ENCODE data around the gene CEP126.
"Not testable (repeated sequence)": the region's sequence is repeated elsewhere in the genome, so short reads cannot be mapped to it uniquely, and the experiment has no call there.

CEP126 gene

DNA sequence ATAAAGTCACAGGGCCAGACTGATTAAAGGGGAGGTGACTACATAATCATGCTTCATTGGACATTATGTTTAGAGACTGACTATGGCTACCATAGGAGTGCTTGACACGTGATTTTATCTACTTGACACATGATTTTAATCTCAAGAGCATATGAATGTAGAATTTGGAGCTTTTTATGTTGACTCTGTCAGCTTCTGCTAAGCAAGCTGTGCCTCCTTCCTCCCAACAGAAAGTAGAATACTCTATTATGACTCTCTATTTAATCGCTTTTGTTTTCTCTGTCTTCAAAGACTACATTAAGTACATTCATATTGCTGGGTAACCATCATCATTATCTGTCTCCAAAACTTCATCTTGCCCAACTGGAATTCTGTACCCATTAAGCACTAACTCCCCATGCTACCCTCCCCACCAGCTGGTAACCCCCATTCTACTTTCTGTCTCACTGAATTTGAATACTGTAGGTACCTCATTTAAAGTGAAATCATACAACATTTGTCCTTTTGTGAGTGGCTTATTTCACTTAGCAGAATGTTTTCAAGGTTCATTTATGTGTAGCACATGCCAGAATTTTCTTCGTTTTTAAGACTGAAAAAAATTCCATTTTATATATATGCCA is 26.2 kb downstream of the CEP126 start:
- DNase-seq = no peak

DNA sequence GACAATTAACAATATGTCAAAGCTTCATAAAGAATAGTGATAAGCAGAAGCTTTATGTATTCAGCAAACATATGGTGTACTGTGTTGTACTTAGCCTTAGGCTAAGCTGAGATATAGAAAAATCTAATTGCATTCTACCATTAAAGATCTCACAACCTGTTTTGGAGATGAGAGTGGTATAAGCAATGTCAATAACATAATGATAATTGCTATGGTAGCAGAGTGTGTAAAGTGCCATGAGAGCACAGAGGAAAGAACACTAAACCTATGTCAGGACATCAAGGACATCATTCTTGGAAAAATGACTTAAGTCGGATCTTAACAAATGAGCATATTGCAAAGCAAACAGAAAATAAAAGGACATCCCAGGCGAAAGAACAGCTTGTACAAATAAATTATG is 30.1 kb downstream of the CEP126 start:
- no peak for DNase-seq

DNA sequence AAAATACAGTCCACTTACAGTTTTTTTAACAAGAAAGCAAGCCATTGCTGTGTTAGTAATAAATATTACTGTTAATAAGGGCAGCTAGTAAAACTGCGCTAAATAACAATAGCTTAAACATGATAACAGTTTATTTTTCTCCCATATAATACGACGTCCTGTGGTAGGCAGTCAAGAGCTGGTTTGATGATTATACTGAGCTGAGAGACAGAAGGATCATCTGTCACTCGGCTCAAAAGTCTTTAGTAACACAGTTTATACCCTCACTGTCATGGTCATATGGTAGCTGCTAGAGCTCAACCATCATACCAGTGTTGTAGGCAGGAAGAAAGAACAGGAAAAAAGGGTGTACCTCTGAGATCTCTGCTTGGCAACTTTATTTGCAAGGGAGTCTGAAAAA is 30.6 kb downstream of the CEP126 start:
- no peak for DNase-seq

DNA sequence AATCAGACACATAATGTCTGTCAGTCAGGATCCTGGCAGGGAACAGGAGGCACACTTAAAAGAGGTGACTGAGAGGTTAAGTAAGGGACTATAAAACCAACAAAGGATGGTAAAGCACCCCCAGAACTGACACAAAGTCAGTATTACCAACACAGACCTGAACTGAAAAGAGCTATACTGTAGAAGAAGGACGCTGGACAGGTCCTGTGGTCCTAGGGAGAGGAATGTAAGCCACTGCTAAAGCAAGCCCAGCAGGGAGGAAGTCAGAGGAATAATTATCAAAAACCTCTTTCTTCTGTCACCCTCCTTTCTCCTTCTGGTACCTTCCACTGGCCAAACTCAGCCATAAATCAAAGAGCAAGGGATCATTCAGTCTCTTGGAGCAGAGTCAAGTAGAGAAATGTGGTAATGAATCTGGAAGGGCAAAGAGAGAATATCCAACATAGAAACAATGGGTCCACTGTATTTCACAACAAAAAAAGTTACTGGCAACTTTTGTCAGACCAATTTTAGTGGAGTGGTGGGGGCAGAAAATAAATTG is 34.9 kb downstream of the CEP126 start:
- DNase-seq = no peak

DNA sequence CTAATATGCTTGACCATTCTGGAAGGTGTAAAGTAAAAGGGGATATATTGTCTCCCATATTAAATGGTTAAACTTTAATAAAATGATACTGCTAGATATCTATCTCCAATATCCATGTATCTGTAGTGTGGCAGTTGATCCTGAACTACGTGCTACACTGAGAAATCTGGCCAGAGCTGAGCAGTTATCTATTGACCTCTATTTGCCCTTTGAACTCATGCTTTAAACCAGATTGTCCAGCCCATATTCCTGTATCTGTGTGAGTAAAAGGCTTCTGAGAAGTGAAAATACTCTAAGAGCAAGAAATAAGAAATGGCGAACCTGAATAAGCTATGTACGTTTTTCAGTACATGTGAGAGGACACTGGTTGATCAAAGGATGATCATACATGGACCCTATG is 40.5 kb downstream of the CEP126 start:
- DNase-seq = no peak

DNA sequence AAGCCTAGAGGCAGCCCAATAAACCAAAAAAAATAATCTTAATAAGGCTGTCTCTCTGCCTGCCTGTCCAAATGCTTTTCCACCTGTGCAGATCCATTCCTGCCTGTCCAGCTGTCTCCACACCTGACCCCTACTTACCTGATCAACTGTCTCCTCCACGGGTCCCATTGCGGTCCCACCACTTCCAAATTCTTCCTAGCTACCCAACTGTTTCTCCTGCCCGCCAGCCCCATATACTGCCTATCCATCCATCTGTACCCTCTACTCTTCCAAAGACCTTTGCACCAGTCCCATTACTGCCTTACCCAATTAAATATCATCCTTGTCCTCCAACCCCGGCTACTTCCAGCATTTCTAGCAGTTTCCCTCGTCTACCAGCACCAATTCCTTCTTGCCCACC is 40.9 kb downstream of the CEP126 start:
- no peak for DNase-seq

DNA sequence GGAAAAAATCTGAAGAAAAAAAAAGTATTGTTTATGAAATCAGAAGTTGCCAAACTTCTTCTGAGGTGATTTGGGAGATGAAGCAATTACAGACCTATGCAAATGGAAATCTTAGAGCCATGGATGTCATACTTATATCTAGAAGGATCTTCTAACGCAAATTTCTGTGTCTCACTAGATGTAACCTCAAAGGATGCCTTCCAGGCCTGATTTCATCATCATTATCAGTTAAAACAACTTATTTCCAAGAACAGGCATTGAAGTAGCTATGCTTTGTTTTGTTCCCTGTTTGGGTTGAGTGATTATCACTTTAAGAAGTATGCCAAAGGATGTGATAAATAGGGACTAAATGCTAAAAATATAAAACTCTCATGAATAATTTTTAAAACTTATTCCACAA is 45.4 kb downstream of the CEP126 start:
- DNase-seq = no peak

DNA sequence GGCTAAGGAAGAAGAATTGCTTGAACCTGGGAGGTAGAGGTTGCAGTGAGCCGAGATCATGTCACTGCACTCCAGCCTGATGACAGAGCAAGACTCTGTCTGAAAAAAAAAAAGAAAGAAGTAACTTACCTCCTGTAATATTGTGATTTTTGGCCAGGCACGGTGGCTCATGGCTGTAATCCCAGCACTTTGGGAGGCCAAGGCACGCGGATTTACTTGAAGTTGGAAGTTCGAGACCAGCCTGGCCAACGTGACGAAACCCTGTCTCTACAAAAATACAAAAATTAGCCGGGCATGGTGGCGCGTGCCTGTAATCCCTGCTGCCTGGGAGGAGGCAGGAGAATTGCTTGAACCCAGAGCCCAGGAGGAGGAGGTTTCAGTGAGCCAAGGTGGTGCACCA is 49.4 kb downstream of the CEP126 start:
- not testable (repeated sequence) for DNase-seq

DNA sequence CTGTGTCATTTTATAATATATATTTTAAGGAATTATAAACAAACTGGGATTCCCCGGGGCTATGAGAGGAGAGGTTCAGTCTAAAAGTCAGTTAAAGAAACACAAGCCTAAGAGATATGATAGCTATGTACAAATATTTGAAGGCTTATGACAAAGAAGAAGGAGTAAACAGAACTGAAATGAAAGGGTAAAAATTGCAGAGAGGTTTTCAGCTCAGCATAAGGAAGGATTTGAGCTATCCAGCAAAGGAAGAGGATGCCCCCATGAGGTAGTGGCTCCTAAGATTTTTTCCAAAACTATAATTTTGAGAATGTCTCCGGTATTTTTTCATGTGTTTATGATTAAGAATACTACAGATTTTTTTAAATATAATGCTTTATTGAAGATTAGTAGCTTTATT is 59.4 kb downstream of the CEP126 start:
- DNase-seq = no peak

DNA sequence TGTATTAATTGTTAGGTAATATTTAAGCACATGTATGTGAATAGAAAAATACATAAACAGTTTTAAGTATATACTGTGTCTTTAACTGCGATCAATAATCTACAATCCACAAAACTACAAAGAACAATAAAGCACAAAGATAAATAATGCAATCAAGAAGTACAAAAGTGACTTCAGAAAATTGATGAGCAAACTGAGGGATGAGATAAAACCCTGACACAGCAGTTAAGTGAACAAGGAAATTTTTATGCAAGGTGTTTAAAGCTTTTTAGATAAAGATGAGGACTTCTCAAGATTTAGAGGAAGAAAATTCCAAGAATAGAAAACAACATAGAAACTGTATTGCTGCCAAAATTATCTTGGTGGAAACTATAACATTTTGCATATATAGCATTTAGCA is 60.0 kb downstream of the CEP126 start:
- DNase-seq = no peak

DNA sequence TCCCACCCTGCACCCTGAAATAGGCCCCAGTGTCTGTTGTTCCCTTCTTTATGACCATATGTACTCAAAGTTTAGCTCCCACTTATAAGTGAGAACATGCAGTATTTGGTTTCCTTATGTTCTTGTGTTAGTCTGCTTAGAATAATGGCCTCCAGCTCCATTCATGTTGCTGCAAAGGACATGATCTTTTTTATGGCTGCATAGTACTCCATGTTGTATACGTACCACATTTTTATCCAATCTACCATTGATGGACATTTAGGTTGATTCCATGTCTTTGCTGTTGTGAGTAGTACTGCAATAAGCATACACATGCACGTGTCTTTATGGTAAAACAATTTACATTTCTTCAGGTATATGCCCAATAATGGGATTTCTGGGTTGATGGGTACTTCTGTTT is 60.9 kb downstream of the CEP126 start:
- no peak for DNase-seq

DNA sequence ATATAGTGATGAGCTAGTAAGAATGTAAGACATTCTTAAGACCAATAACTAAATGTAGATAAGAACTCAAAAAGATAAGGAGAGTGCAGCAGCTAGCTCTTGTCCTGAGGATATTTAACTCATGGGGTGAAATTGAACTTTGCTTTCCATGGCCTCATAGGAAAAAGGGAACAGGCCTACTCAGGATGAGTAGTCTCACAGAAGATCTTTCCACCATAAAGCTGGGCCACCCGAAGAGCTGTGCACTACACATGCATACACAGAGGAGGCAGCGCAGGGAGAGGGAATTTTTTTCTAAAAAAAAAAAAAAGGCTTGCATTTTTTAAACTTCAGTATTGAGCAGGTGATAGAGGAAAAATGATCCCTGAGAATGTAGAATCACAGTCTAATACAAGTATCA is 72.6 kb downstream of the CEP126 start:
- no peak for DNase-seq

DNA sequence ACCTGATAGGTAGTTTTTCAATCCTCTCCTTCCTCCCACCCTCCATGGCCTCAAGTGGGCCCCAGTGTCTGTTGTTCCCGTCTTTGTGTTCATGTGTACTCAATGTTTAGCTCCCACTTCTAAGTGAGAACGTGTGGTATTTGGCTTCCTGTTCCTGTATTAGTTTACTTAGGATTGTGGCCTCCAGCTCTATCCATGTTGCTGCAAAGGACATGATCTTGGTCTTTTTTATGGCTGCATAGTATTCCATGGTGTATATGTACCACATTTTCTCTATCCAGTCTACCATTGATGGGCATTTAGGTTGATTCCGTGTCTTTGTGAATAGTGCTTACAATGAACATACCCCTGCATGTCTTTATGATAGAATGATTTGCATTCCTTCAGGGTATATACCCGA is 78.4 kb downstream of the CEP126 start:
- no peak for DNase-seq

DNA sequence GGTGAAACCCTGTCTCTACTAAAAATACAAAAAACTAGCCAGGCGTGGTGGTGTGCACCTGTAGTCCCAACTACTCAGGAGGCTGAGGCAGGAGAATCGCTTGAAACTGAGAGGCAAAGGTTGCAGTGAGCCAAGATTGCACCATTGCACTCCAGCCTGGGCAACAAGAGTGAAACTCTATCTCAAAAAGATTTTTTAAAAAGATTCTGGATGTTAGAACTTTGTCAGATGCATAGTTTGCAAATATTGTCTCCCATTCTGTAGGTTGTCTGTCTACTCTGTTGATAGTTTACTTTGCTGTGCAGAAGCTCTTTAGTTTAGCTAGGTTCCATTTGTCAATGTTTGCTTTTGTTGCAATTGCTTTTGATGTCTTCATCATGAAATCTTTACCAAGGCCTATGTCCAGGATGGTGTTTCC is 79.3 kb downstream of the CEP126 start:
- DNase-seq = not testable (repeated sequence)

DNA sequence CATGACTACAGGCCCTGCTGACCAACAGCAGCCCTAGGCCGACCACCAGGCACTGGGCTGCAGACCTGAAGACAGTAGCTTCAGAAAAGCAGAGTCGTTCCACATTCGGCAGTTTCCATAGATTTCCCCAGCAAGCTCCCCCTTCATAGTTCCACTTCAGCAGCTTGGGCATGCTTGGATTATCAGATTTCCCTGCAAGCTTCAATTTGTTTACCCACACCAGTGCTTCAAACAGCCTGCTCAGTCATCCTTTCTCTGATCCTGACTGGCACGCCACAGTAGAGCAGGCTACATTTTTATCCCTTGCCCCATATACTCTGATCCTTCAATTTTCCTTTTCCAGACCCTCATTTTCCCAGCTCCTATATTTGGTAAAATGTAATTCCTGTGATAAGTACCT is 81.3 kb downstream of the CEP126 start:
- DNase-seq = no peak

DNA sequence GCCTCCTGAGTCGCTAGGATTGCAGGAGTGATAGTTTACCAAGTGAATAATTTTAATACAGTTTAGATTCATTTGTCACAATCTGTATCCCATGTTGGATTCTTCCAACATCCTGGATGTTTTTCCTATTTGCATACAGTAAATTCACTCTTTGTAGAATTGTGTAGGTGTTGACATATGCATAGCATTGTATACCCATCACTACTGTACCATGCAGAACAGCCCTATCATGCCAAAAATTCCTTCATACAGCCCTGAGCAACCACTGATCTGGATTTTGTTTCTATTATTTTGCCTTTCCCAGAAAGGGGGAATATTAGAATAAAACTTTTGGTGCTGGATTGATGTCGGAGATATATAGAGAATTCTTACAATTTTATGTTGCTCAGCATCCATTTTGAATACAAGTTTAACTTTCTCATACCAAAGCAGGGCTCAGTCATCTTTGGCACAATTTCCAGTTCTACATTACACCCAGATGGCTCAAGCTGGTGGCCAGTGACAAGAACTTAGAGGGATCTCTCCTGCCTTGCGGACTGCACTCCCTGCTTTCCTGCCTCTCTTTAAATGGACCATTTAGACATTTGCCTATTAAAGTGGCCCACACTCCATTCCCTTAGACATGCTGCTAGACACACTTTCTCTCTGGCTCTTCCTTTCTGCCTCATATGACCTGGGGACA is 87.0 kb downstream of the CEP126 start:
- DNase-seq = no peak

DNA sequence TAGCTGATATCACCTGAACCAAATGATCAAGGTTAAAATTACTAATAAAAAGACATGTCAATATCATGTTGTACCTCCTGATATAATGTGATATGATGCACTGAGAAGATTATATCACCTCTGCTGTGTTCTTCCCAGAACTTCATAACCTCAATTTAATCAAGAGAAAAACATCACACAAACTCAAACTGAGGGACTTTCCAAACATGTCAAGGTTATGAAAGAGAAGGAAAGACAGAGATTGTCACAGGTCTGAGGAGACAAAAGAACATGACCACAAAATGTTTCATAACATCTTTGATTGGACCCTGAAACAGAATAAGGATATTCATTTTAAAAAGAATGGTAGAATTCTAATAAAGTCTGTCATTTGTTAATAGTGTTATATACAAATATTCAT is 89.4 kb downstream of the CEP126 start:
- DNase-seq = no peak

DNA sequence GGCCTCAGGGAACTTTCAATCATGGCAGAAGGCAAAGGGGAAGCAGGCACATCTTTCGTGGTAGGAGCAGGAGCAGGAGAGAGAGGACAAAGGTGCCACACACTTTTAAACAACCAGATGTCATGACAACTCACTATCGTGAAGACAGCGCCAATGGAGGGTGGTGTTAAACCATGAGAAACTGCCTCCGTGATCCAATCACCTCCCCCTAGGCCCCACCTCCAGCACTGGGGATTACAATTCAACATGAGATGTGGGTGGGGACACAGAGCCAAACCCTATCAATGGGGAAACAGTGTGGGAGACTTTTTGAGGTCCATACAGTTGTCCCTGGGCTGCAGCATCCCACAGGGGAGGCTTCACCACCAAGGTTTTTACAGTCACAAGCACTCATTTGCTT is 90.5 kb downstream of the CEP126 start:
- DNase-seq = no peak

DNA sequence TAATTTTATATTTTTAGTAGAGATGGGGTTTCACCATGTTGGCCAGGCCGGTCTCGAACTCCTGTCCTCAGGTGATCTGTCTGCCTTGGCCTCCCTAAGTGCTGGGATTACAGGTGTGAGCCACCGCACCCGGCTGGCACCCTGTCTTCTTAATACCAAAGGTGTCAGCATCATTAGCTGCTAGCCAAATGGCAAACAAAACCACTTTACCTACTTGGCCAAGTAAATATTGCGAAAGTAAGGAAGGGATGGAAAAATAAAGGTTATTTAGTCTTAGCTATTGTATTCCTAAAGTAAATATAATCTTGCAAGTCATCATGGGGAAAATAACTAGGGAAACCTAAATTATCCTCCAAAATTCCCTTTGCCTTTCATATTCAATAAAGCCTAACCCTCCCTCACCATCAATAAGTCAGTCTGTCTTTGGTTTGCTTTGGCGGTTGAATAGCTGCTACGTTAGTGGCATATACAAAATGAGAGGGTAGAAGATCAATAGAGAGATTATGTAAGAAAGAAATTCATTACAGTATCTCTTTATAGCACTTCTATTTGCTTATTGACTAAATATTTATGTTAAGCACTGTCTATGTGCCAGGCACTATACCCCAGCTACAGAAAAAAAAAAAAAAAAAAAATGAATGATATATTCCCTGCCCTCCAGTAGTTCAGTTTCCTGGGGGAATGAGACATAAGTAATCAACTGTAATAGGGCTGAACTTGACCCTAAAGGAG is 92.2 kb downstream of the CEP126 start:
- DNase-seq = no peak

DNA sequence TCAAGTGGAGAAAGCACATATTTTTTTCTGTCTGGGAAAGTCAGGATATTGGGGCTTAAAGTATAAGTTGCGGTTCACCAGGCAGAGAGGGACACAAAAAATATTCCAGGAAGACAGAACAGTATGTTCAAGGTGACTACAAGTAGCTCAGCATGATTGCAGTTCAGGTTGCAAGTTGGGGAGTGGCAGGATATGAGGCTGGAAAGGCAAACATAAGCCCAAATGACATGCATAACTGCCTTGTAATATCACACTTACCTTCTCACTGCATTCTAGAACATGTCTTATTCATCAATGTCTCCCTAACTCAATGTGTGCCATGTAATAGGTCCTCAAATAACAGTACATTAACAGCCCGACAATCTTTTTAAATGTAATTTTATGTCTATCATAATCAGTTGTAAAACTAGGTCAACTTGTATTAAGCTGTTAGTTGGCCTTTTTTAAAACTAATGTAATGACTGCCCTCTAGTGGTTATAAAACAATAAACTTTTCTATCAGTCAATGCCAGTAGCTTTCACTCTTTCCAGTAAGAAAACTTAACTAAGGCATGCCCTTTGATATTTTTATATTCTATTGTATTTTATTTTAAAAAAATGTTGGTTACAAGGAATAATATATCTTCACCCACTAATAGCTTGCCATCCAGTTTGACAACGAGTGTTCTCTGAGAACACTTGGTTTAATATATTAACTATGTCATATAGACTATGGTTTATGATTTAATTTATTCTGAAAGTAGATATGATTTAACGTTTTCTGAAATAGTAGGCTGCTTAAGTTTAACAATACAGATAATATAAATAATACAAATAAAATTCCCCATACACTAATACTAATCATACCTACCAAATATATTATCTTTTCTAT is 93.0 kb downstream of the CEP126 start:
- DNase-seq = peak; percentile 18

DNA sequence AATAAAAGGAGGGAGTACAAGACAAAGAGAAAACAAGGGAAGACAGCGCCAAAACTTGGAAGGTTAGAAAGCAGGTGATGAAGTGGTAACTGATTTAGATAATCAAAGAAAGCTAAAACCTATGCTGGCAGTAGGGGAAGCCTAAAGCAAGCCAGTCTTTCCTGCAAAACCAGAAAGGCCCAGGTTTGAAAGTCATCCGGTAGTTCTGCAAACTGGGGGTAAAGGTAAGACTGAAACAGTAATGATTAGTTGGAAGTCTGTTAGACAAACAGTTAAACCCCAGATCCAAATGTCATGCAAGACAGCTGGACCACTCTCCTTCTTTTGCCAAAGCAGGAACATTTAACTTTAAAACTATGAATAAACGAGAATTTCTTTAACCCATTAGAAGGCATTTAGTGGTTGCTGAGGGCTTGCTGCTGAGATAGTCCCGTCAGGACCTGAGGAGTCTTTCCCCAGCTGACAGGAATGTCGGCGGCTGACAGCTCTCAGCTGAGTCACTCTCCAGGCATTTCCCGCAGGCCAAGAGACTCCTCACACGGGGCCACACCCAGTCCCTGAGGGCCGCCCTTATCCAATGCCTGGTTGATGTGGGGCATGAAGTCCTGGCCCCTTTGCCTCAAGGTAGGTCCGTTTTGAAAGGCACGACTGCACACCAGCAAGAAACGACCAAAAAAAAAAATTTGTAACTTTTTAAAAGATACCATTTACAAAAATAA is 96.1 kb downstream of the CEP126 start:
- no peak for DNase-seq

DNA sequence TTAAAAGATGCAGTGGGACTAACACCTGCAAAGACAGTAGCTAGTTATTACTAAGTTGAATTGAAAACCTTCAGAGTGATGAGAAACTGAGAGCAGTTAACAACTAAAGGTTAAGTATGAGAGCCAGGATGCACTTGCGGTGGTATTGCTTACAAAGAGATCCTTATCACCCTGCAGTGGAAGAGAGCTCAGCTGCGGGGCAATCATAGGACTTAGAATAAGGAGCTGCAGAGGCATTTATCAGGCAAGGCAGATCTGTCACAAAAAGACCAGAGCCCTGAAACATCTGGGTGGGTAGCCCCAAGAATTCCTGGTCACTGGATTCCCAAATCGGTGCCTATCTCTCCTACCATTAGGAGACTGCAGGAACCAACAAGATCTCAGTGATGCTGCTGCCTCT is 98.1 kb downstream of the CEP126 start:
- DNase-seq = no peak
